LNCAP (cell line): ENCODE results near the gene PTPRD.

Experiments
- CTCF ChIP-seq: fragments of 450-650 bp; IDR thresholded peaks from 2 replicates; pipeline ENCODE4 v1.5.1; 2017; ENCODE audit warnings: mild to moderate bottlenecking

PTPRD gene

DNA sequence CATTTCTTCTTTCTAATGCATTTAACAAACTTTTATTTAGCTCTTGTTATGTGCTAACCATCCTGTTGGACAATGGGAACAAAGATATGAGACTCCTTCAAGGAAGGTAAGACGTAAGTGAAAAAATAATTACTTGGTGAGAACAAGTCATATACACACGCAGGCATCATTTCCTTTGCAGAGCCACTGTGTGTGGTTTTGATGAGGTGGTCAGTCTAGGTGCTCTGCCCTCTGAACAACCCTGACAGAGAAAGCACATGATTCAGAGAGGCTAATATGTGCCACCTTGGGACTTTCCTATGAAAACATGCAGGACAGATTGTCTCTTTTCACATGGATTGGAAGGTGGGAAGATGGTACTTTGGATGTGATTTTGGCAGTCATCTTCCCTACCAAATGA is 1650.7 kb downstream of the PTPRD start:
- no peak for TF ChIP-seq CTCF

DNA sequence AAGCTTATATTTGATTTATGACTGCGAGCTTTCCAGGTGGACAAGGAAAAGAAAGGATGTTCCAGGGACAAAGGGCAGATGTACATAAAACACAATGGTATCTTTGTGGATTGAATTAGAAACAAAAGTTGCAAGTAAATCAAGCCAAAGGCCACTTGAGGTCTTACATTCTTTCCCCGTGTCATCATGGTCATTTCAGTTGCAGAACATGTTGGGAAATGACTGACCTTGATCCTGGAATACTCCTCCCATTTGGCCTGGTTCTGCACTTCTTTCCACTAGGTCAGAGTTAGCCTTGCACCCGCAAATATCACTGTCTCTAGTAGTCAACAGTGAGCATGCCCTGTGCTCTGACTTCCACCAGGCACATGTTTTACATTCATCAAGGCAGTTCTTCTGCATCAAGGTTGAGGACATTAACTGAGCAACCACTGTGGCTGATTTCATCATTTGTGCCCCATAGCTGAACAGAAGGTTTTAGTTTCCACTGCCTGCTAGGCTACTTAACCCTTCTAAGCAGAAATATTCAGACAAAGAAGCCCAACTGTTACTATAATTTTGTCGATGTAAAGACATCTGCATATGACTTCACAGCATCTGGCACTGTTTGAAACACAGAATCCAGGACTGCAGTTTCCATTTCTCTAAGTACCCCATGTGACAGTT is 1651.5 kb downstream of the PTPRD start:
- no peak for TF ChIP-seq CTCF

GRCh38 chr9:8960254-8960653 is 1652.5 kb downstream of the PTPRD start:
- TF ChIP-seq CTCF: no peak

DNA sequence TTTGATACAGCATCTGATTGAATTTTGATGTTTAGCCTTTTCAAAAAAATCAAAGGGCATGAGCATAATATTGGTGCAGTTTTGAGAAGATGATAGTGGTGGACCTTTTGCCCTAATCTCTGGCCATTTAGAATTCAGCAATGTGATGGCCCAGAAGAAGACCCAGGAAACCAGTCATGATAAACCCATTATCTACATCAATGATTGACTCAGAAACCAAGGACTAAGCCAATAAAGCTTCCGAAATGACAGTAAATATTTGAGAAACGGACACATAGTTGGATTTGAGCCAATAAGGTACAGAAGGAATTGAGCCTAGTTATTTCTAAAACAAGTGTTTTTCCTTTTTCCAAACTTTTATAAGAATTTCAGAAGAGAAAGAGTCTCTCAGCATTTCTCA is 1654.4 kb downstream of the PTPRD start:
- TF ChIP-seq CTCF: no peak

GRCh38 chr9:8955315-8955714 is 1657.5 kb downstream of the PTPRD start:
- TF ChIP-seq CTCF: no peak

- TF ChIP-seq CTCF: no peak
Measured at GRCh38 chr9:8946461-8946860, 1666.3 kb downstream of the PTPRD start.

GRCh38 chr9:8943392-8943791 is 1669.4 kb downstream of the PTPRD start:
- TF ChIP-seq CTCF: no peak

GRCh38 chr9:8940650-8941049 is 1672.2 kb downstream of the PTPRD start:
- no peak for TF ChIP-seq CTCF
